Choroid plexus epithelial cell (primary cell): ENCODE data around the gene NEDD4L.

ENCODE experiments used
- DNase-seq: peaks from one replicate; pipeline ENCODE4 v3.0.0-alpha.2; 2010; ENCODE audit warnings: low read depth
- H3K4me3 ChIP-seq: 2 replicates; pipeline ENCODE4 v1.5.1; 2011; ENCODE audit warnings: low read depth, mild to moderate bottlenecking, control low read depth, low read length, moderate library complexity
- TF ChIP-seq, protein P1 (sequence below): conservative IDR thresholded peaks from 2 replicates; pipeline ENCODE4 v1.5.1; 2011; ENCODE audit warnings: low read depth, mild to moderate bottlenecking, control low read depth, inconsistent platforms, low read length, moderate library complexity

NEDD4L gene

DNA sequence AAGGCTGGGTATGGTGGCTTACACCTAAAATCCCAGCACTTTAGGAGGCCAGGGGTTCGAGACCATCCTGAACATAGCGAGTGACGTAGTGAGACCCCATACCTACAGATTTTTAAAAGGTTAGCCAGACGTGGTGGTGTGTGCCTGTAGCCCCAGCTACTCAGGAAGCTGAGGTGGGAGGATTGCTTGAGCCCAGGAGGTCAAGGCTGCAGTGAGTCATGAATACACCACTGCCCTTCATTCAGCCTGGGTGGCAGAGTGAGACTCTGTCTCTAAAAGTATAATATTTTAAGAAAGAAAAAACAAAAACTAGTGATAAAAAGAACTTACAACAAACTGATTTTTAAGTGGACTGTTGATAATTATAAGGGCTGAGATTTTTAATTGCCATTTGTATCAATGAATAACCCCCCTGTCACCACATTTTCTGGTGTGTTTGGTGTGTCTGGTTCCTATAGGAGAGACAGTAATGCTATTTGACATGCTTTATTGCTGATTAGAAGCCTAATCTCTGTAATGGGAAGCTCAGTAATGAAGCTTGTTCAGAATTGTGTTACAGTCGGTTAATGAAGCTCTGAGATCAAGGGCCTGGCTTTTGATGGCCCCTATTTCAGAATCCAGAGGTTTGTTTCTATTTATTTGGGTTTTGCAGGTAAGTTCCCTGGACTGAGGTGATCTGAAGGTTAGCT is 147.0 kb downstream of the NEDD4L start:
- TF ChIP-seq, protein P1, sequence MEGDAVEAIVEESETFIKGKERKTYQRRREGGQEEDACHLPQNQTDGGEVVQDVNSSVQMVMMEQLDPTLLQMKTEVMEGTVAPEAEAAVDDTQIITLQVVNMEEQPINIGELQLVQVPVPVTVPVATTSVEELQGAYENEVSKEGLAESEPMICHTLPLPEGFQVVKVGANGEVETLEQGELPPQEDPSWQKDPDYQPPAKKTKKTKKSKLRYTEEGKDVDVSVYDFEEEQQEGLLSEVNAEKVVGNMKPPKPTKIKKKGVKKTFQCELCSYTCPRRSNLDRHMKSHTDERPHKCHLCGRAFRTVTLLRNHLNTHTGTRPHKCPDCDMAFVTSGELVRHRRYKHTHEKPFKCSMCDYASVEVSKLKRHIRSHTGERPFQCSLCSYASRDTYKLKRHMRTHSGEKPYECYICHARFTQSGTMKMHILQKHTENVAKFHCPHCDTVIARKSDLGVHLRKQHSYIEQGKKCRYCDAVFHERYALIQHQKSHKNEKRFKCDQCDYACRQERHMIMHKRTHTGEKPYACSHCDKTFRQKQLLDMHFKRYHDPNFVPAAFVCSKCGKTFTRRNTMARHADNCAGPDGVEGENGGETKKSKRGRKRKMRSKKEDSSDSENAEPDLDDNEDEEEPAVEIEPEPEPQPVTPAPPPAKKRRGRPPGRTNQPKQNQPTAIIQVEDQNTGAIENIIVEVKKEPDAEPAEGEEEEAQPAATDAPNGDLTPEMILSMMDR: no peak
- H3K4me3 ChIP-seq: no peak overlapping the region
- no peak for DNase-seq

DNA sequence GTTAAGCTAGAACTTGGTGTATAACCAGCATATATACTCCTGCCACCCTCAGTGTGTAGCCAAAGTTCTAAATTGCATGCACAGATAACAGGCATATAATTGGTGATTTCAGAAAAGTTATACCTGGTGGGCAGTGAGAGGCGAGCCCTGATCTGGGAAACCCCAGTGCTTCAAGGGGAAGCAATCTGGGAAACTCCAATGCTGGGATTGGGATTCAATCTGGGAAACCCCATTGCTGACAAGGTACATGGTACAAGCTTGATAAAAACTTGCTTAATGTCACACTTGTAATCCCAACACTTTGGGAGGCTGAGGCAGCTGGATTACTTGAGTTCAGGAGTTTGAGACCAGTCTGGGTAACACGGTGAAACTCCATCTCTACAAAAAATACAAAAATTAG is 147.6 kb downstream of the NEDD4L start:
- DNase-seq: no peak
- TF ChIP-seq, protein P1: no peak
- H3K4me3 ChIP-seq: no peak overlapping the region

GRCh38 chr18:58192519-58192918 is 148.5 kb downstream of the NEDD4L start:
- H3K4me3 ChIP-seq: no peak overlapping the region
- TF ChIP-seq, protein P1: no peak
- no peak for DNase-seq

DNA sequence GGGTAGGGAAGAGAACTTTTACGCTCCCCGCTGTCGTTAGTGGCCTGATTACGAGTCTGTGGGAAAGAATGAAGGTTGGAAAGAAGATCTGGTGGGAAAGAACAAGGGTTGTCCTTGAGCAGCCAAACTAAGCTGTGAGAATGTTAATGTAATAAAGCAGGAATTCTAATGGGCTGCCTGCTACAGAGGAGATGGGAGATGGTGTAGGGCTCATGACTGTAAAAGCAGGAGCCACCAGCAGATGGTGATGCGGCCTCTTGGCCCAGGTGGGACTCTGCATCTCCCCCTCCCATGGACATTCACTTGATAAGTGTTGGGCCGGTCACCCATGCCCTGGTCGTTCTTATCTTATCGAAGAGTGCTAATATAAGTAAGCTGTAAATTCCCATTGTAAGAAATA is 150.0 kb downstream of the NEDD4L start:
- TF ChIP-seq, protein P1: peak; percentile 48
- no peak for DNase-seq

DNA sequence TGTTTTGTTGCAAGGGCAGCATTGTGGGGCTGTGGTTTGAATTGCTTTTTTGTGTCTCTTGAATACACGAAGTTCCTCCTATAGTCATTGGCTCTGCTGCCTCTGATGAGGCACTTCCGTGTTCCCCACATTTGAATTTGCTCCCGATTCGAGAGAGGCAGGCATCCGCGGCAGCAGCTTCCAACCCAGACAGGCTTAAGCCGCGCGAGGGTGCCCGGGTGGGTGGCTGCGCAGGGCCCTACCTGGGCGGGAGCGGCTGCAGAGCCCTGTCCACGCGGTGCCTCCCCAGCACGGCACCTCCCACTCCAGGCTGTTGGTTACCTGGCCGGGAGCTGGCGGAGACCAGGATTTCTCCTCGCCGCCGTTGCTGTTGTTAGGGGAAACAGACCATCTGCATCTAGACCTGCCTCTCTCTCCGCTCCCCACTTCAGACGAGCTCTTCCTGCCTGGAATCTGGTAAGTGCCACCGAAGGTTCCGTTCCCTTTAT is 151.3 kb downstream of the NEDD4L start:
- DNase-seq: no peak
- peak overlapping the region; percentile 59 for H3K4me3 ChIP-seq
- TF ChIP-seq, protein P1: no peak

More for the DNA sequence above, 150.0 kb downstream of the NEDD4L start:
- H3K4me3 ChIP-seq: no peak overlapping the region

DNA sequence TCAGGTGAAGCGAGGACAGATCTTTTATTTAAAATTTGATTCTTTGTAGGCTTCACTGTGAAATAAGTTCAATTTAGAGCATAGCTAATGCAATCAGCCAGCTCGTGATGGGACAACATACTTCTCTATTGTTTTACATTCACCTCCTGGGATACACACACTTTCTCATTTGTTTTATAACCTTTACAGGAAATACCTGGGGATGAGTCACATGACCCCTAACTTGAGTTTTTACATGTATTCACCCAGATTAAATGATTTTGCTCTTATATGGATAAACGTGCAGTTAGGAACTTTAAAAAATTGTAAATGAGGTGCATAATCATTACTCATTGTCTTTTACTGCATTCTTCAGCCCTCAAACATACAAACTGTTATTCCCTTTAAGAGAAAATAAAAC is 152.1 kb downstream of the NEDD4L start:
- no peak overlapping the region for H3K4me3 ChIP-seq
- no peak for DNase-seq
- TF ChIP-seq, protein P1: no peak
